ENCODE data around the gene SOAT2. TPM values are rescaled to one million over a fixed set of nuclear protein-coding genes. Genes with fewer than 3 reads are reported as not detected.
"Not testable (repeated sequence)": the region's sequence is repeated elsewhere in the genome, so short reads cannot be mapped to it uniquely, and the experiment has no call there.

SOAT2 gene
- total and polyA plus RNA-seq, 2 donors (not counting 1 experiment from before 2014, with no cell fraction given), result under 0.01 TPM; not detected in 1

DNA sequence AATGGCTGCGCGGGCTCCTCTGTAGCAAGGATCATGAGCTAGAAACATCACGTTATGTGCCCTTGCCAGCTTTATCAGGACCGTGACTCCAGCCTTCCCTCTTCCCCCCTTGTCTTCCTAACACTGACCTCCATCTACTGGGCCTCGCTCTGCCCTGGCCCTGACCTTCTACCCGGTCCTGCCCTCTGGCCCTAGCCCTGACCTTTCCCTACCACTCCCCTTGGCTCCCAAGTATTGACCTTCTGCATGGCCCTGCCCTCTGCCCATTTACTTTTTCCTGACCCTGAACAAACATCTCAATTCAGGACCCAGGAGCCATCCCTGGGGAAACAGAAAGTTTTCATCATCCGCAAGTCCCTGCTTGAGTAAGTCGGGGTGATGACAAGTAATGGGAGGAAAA is 2.0 kb downstream of the SOAT2 start:
- peaks cover 8% of the 10 kb centered on the region for H3K36me3 ChIP-seq (ENCODE audit: control insufficient read depth, insufficient read depth, low read length)
- no peaks in the 10 kb centered on the region for H4K20me1 ChIP-seq (ENCODE audit: control insufficient read depth, extremely low read depth, insufficient read depth, low read length)
- H3K9ac ChIP-seq (ENCODE audit: insufficient read depth, low read length), result no peak overlapping the region
- no peak overlapping the region for H3K4me2 ChIP-seq (ENCODE audit: extremely low read depth, insufficient read depth, low read length)
- TF ChIP-seq EZH2 (IDR thresholded peaks at IDR 0.05; ENCODE audit: low read length, missing control alignments), result no peak
- DNase-seq (ENCODE audit: low read depth in 2 of 2), result no peak
- no peaks in the 10 kb centered on the region for H3K4me1 ChIP-seq (ENCODE audit: control insufficient read depth, extremely low read depth, insufficient read depth, low read length)
- no peak overlapping the region for H3K4me3 ChIP-seq (replicated peaks in 1 of 4; ENCODE audit: control extremely low read depth in 1 of 4, insufficient read depth in 1 of 4, low read depth in 3 of 4, low read length in 4 of 4)
- H2AFZ ChIP-seq (ENCODE audit: low read length), result no peak overlapping the region
- no peaks in the 10 kb centered on the region for H3K9me3 ChIP-seq (ENCODE audit: control insufficient read depth, insufficient read depth, low read depth, low read length)
- H3K27ac ChIP-seq (ENCODE audit: insufficient read depth, low read length), result no peak overlapping the region
- H3K79me2 ChIP-seq (ENCODE audit: control insufficient read depth, insufficient read depth, low read length), result peaks cover 2% of the 10 kb centered on the region
- H3K27me3 ChIP-seq (ENCODE audit: control insufficient read depth, insufficient read depth, low read length), result no peaks in the 10 kb centered on the region

DNA sequence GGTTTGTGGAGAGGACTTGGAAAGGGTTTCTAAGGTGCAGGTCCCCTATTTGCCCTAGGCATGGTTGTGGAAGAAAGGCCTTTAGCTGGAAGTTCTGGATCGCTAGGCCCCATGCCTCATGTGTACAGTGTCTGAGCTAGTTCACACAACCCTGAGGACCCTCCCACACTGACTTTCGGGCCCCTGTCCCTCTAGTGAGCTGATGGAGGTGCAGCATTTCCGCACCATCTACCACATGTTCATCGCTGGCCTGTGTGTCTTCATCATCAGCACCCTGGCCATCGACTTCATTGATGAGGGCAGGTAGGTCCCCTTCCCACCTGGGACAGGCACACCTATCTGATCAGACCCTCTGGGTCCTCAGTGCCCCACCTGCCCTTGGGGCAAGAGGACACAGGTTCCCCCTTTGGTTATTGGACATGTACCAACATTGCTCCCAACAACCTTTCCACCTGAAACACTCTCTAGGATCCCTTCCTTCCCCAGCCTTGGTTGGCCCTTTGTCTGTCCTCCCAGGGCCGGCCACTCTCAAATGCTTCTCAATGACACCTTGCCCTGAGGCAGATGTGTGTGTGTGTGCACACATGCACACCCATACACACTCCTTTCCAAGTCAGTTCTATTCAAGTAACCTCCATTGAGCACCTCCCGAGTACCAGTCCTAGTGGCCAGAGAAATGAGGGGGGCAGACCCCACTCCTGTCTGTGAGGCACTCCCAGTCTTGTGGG is 2.6 kb downstream of the SOAT2 start:
- H3K9me3 ChIP-seq (ENCODE audit: control insufficient read depth, insufficient read depth, low read depth, low read length), result no peaks in the 10 kb centered on the region
- no peak for TF ChIP-seq EZH2 (IDR thresholded peaks at IDR 0.05; ENCODE audit: low read length, missing control alignments)
- TF ChIP-seq, protein P1, sequence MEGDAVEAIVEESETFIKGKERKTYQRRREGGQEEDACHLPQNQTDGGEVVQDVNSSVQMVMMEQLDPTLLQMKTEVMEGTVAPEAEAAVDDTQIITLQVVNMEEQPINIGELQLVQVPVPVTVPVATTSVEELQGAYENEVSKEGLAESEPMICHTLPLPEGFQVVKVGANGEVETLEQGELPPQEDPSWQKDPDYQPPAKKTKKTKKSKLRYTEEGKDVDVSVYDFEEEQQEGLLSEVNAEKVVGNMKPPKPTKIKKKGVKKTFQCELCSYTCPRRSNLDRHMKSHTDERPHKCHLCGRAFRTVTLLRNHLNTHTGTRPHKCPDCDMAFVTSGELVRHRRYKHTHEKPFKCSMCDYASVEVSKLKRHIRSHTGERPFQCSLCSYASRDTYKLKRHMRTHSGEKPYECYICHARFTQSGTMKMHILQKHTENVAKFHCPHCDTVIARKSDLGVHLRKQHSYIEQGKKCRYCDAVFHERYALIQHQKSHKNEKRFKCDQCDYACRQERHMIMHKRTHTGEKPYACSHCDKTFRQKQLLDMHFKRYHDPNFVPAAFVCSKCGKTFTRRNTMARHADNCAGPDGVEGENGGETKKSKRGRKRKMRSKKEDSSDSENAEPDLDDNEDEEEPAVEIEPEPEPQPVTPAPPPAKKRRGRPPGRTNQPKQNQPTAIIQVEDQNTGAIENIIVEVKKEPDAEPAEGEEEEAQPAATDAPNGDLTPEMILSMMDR (conservative IDR thresholded peaks at IDR 0.05 in 1 of 2, IDR thresholded peaks at IDR 0.05 in 1 of 2; ENCODE audit: low read depth in 1 of 2, low read length in 2 of 2), result no peak
- H3K4me1 ChIP-seq (ENCODE audit: control insufficient read depth, extremely low read depth, insufficient read depth, low read length), result no peaks in the 10 kb centered on the region
- H2AFZ ChIP-seq (ENCODE audit: low read length), result no peak overlapping the region
- no peaks in the 10 kb centered on the region for H4K20me1 ChIP-seq (ENCODE audit: control insufficient read depth, extremely low read depth, insufficient read depth, low read length)
- H3K4me3 ChIP-seq (replicated peaks in 1 of 4; ENCODE audit: control extremely low read depth in 1 of 4, insufficient read depth in 1 of 4, low read depth in 3 of 4, low read length in 4 of 4), result no peak overlapping the region
- peaks cover 4% of the 10 kb centered on the region for H3K36me3 ChIP-seq (ENCODE audit: control insufficient read depth, insufficient read depth, low read length)
- DNase-seq (ENCODE audit: low read depth in 2 of 2), result no peak
- H3K4me2 ChIP-seq (ENCODE audit: extremely low read depth, insufficient read depth, low read length), result no peak overlapping the region
- H3K27ac ChIP-seq (ENCODE audit: insufficient read depth, low read length), result no peak overlapping the region
- H3K27me3 ChIP-seq (ENCODE audit: control insufficient read depth, insufficient read depth, low read length), result no peaks in the 10 kb centered on the region
- no peak overlapping the region for H3K9ac ChIP-seq (ENCODE audit: insufficient read depth, low read length)
- H3K79me2 ChIP-seq (ENCODE audit: control insufficient read depth, insufficient read depth, low read length), result no peaks in the 10 kb centered on the region

DNA sequence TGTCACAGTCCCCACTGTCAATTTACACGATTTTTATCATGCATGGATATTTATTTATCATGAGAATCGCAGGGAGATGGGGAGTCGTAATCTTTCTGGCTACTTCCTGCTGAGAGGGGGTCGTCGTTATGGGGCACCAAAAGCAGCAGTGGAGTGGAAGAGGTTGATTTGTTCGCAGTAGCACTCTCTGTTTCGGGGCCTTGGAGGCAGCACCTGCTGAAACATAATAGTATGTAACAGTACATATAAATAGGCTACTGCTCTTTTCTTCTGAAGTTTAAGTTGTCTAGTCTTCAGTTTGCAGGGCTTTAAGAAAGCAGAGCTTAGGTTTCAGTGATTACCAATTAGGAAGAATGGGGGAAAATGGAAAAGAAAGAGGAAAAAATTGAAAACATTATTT is 3.8 kb downstream of the SOAT2 start:
- Histone ChIP-seq H3K27ac (ENCODE audit: insufficient read depth, low read length) (no peak overlapping the region), H3K79me2 (ENCODE audit: control insufficient read depth, insufficient read depth, low read length) (no peaks in the 10 kb centered on the region), H3K9me3 (ENCODE audit: control insufficient read depth, insufficient read depth, low read depth, low read length) (no peaks in the 10 kb centered on the region), H2AFZ (ENCODE audit: low read length) (no peak overlapping the region), H3K9ac (ENCODE audit: insufficient read depth, low read length) (no peak overlapping the region), H3K4me2 (ENCODE audit: extremely low read depth, insufficient read depth, low read length) (no peak overlapping the region), H3K27me3 (ENCODE audit: control insufficient read depth, insufficient read depth, low read length) (no peaks in the 10 kb centered on the region), H3K36me3 (ENCODE audit: control insufficient read depth, insufficient read depth, low read length) (no peaks in the 10 kb centered on the region), H3K4me3 (replicated peaks in 1 of 4; ENCODE audit: control extremely low read depth in 1 of 4, insufficient read depth in 1 of 4, low read depth in 3 of 4, low read length in 4 of 4) (no peak overlapping the region), H4K20me1 (ENCODE audit: control insufficient read depth, extremely low read depth, insufficient read depth, low read length) (no peaks in the 10 kb centered on the region), H3K4me1 (ENCODE audit: control insufficient read depth, extremely low read depth, insufficient read depth, low read length) (no peaks in the 10 kb centered on the region)
- no peak for DNase-seq (ENCODE audit: low read depth in 2 of 2)
- no peak for TF ChIP-seq EZH2 (IDR thresholded peaks at IDR 0.05; ENCODE audit: low read length, missing control alignments)

DNA sequence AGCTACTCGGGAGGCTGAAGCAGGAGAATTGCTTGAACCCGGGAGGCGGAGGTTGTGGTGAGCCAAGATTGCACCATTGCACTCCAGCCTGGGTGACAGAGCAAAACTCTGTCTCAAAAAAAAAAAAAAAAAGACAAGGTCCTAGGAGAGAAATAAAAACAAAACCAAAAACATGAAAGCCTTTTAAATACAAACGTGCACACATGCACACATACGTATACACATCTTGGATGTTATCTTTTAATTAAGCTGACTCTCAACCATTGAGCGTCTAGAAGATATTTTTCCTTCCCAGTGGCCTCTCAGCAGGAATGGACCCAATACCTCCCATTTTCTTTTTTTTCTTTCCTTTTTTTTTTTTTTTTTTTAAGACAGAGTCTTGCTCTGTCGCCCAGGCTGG is 9.1 kb downstream of the SOAT2 start:
- not testable (repeated sequence) for H3K27ac ChIP-seq (ENCODE audit: insufficient read depth, low read length); DNase-seq (ENCODE audit: low read depth in 2 of 2); H3K4me1 ChIP-seq (ENCODE audit: control insufficient read depth, extremely low read depth, insufficient read depth, low read length)

More for the DNA sequence above, 9.1 kb downstream of the SOAT2 start:
- H3K36me3 ChIP-seq (ENCODE audit: control insufficient read depth, insufficient read depth, low read length); H3K79me2 ChIP-seq (ENCODE audit: control insufficient read depth, insufficient read depth, low read length); H3K9ac ChIP-seq (ENCODE audit: insufficient read depth, low read length); H3K4me3 ChIP-seq (replicated peaks in 1 of 4; ENCODE audit: control extremely low read depth in 1 of 4, insufficient read depth in 1 of 4, low read depth in 3 of 4, low read length in 4 of 4); H3K27me3 ChIP-seq (ENCODE audit: control insufficient read depth, insufficient read depth, low read length); H3K4me2 ChIP-seq (ENCODE audit: extremely low read depth, insufficient read depth, low read length); H4K20me1 ChIP-seq (ENCODE audit: control insufficient read depth, extremely low read depth, insufficient read depth, low read length); H3K9me3 ChIP-seq (ENCODE audit: control insufficient read depth, insufficient read depth, low read depth, low read length); H2AFZ ChIP-seq (ENCODE audit: low read length): not testable (repeated sequence)
